ENCODE data around the gene AQP12B. TPM values are rescaled to one million over a fixed set of nuclear protein-coding genes. Genes with fewer than 3 reads are reported as not detected.
"Not testable (repeated sequence)": the region's sequence is repeated elsewhere in the genome, so short reads cannot be mapped to it uniquely, and the experiment has no call there.

AQP12B gene
- not detected in 2 replicates for total RNA-seq (2022)
- Bru-seq, nascent RNA: not detected
- not detected for BruChase-seq, experiment 1, labeled RNA remaining after a 6-hour chase
- BruChase-seq, experiment 2, labeled RNA remaining after a 2-hour chase: not detected
- long read RNA-seq: 0 reads

- H3K27ac Mint-ChIP-seq (ENCODE audit: unreplicated experiment); H3K4me3 Mint-ChIP-seq (ENCODE audit: low read depth, unreplicated experiment); DNase-seq; H3K9me3 Mint-ChIP-seq (ENCODE audit: low read depth, unreplicated experiment); H3K27me3 Mint-ChIP-seq (ENCODE audit: unreplicated experiment); H3K36me3 Mint-ChIP-seq (ENCODE audit: insufficient read depth, unreplicated experiment); CTCF ChIA-PET; intact Hi-C loops (cut with micrococcal nuclease; ENCODE audit: unreplicated experiment); BruUV-seq (replicated peaks): not testable (repeated sequence)
- H3K4me1 Mint-ChIP-seq (ENCODE audit: low read depth, unreplicated experiment): peaks cover 13% of the 10 kb centered on the region
Measured at GRCh38 chr2:240682431-240683224, at the start of gene AQP12B. Gene AQP12B, minus strand, starts transcription at chr2:240682885. Its CDS starts 48 bp downstream, at chr2:240682837.

- intact Hi-C loops (cut with micrococcal nuclease; ENCODE audit: unreplicated experiment): no loop called here
- Mint-ChIP-seq H3K27ac (ENCODE audit: unreplicated experiment) (no peak overlapping the region), H3K4me3 (ENCODE audit: low read depth, unreplicated experiment) (no peak overlapping the region), H3K4me1 (ENCODE audit: low read depth, unreplicated experiment) (no peaks in the 10 kb centered on the region), H3K27me3 (ENCODE audit: unreplicated experiment) (no peaks in the 10 kb centered on the region), H3K36me3 (ENCODE audit: insufficient read depth, unreplicated experiment) (peaks cover 62% of the 10 kb centered on the region), H3K9me3 (ENCODE audit: low read depth, unreplicated experiment) (no peaks in the 10 kb centered on the region)
- DNase-seq: no peak
- TF ChIP-seq, protein P1, sequence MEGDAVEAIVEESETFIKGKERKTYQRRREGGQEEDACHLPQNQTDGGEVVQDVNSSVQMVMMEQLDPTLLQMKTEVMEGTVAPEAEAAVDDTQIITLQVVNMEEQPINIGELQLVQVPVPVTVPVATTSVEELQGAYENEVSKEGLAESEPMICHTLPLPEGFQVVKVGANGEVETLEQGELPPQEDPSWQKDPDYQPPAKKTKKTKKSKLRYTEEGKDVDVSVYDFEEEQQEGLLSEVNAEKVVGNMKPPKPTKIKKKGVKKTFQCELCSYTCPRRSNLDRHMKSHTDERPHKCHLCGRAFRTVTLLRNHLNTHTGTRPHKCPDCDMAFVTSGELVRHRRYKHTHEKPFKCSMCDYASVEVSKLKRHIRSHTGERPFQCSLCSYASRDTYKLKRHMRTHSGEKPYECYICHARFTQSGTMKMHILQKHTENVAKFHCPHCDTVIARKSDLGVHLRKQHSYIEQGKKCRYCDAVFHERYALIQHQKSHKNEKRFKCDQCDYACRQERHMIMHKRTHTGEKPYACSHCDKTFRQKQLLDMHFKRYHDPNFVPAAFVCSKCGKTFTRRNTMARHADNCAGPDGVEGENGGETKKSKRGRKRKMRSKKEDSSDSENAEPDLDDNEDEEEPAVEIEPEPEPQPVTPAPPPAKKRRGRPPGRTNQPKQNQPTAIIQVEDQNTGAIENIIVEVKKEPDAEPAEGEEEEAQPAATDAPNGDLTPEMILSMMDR (IDR thresholded peaks at IDR 0.05; ENCODE audit: unreplicated experiment): no peak
- CTCF ChIA-PET: no interaction called here
- BruUV-seq (replicated peaks): no TSS peak
Measured at GRCh38 chr2:240732184-240732583, 49.5 kb upstream of the AQP12B start.

DNA sequence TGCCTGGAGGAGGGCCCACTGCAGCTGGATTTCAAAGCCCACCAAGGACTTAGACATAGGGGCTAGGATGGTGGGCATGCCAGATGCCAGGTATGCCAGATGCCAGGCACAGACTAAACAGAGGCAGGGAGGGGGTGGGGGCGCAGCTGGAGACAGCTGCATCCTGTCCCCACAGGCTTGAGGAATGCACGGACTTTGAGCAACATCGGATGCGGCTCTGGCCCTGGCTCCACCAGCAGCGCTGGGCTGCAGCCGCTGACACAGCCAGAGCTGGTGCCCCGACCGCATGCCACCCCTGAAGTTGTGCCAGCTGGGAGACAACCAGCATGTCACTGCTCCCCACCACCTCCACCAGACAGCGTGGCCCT, 48.5 kb upstream of the AQP12B start:
- H3K4me1 Mint-ChIP-seq (ENCODE audit: low read depth, unreplicated experiment): no peaks in the 10 kb centered on the region
- intact Hi-C loops (cut with micrococcal nuclease; ENCODE audit: unreplicated experiment): no loop called here
- no TSS peak for BruUV-seq (replicated peaks)
- no peak overlapping the region for H3K4me3 Mint-ChIP-seq (ENCODE audit: low read depth, unreplicated experiment)
- no peaks in the 10 kb centered on the region for H3K9me3 Mint-ChIP-seq (ENCODE audit: low read depth, unreplicated experiment)
- H3K27ac Mint-ChIP-seq (ENCODE audit: unreplicated experiment): no peak overlapping the region
- peaks cover 62% of the 10 kb centered on the region for H3K36me3 Mint-ChIP-seq (ENCODE audit: insufficient read depth, unreplicated experiment)
- DNase-seq: no peak
- TF ChIP-seq, protein P1 (IDR thresholded peaks at IDR 0.05; ENCODE audit: unreplicated experiment): no peak
- CTCF ChIA-PET: no interaction called here
- H3K27me3 Mint-ChIP-seq (ENCODE audit: unreplicated experiment): no peaks in the 10 kb centered on the region

DNA sequence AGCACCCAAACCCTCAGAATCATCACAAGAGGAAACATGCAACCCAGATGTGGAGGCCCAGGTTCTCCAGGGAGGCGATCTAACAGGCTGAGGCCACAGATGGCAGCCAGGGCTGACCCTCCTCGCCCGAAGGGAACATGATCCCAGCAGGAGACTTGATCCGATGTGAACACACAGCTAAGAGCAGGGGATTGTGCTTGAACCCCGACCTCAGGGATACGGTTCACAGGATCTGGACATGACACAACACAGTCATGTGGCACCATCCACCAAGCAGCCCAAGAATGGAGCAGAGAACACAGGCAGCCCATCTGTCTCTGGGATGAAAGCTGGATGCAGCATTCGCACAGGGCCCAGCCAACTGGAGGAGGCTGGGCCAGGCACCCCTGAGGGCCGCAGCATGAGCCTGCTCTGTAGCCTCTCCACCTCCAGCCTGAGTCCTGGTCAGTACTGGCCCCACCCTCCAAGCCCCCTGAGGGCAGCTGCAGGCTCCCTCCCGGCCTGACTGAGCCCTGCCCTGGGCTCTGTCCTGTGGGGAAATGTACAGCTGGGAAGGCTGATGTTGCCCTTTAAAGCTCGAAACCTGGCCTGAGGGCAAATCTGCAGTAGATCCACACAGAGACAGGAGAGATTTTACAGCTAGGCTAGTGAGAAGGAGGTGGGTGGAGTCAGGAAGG, 48.0 kb upstream of the AQP12B start:
- H3K4me3 Mint-ChIP-seq (ENCODE audit: low read depth, unreplicated experiment): no peak overlapping the region
- no peak for DNase-seq
- peaks cover 62% of the 10 kb centered on the region for H3K36me3 Mint-ChIP-seq (ENCODE audit: insufficient read depth, unreplicated experiment)
- H3K27me3 Mint-ChIP-seq (ENCODE audit: unreplicated experiment): no peaks in the 10 kb centered on the region
- H3K9me3 Mint-ChIP-seq (ENCODE audit: low read depth, unreplicated experiment): no peaks in the 10 kb centered on the region
- no peak overlapping the region for H3K27ac Mint-ChIP-seq (ENCODE audit: unreplicated experiment)
- BruUV-seq (replicated peaks): no TSS peak
- no peaks in the 10 kb centered on the region for H3K4me1 Mint-ChIP-seq (ENCODE audit: low read depth, unreplicated experiment)
- TF ChIP-seq, protein P1 (IDR thresholded peaks at IDR 0.05; ENCODE audit: unreplicated experiment): no peak
- intact Hi-C loops (cut with micrococcal nuclease; ENCODE audit: unreplicated experiment): no loop called here
- CTCF ChIA-PET: interaction anchor here (0.7 kb wide), 1 partner anchor 426 kb away, joined by 3 read pairs; no protein-coding TSS in a partner anchor

Measured in Calu3 (cell line).